ENCODE measurements around the gene IRX6. TPM values are rescaled to one million over a fixed set of nuclear protein-coding genes. Genes with fewer than 3 reads are reported as not detected.

Gene IRX6
- total RNA-seq (2022; extraction: Qiagen RNA extraction; ENCODE audit: low read depth), result not detected in 5 replicates

GRCh38 chr16:55323637-55324271 is at the start of gene IRX6:
Gene IRX6 (plus strand): TSS chr16:55324203. CDS start chr16:55325092, 889 bp downstream.

Other genes with a start within 250 kb of the IRX6 start
- 7.2 to 11.6 TPM (median 9.5 TPM) in 5 replicates for gene MMP2, start 155.0 kb downstream of the IRX6 start, total RNA-seq (2022; extraction: Qiagen RNA extraction; ENCODE audit: low read depth)
- 4.0 to 7.4 TPM (median 4.7 TPM) in 5 replicates for gene LPCAT2, start 184.9 kb downstream of the IRX6 start, total RNA-seq (2022; extraction: Qiagen RNA extraction; ENCODE audit: low read depth)
- not detected in 5 replicates for gene CAPNS2, start 242.5 kb downstream of the IRX6 start, total RNA-seq (2022; extraction: Qiagen RNA extraction; ENCODE audit: low read depth)

Measured in A549 treated with GW870086 at 1 μM for 4 hours (cell line).